Muscle layer of colon (tissue), 2 donors: ENCODE measurements around the gene BPIFA1.

Experiments used
- H3K27ac ChIP-seq: one replicate; pipeline ENCODE4 v1.7.0; 2013; ENCODE audit warnings: low read depth, mild to moderate bottlenecking, low read length, moderate library complexity
- H3K27me3 ChIP-seq, 2 donors: one replicate each; pipeline ENCODE4 v1.7.0; 2013; ENCODE audit warnings: low read length in 2 of 2, mild to moderate bottlenecking in 2 of 2; ENCODE audit not compliant: insufficient read depth in 2 of 2, control insufficient read depth in 1 of 2
- H3K36me3 ChIP-seq: one replicate; pipeline ENCODE4 v1.7.0; 2013; ENCODE audit warnings: mild to moderate bottlenecking, low read length; ENCODE audit not compliant: insufficient read depth
- H3K4me1 ChIP-seq: one replicate; pipeline ENCODE4 v1.7.0; 2013; ENCODE audit warnings: mild to moderate bottlenecking, low read length; ENCODE audit not compliant: insufficient read depth
- H3K4me3 ChIP-seq, 2 donors: one replicate each; pipeline ENCODE4 v1.7.0; 2013; ENCODE audit warnings: low read length in 2 of 2, low read depth in 1 of 2, mild to moderate bottlenecking in 1 of 2, moderate library complexity in 1 of 2
- H3K9ac ChIP-seq: one replicate; pipeline ENCODE4 v1.7.0; 2013; ENCODE audit warnings: low read length
- H3K9me3 ChIP-seq: one replicate; pipeline ENCODE4 v1.7.0; 2013; ENCODE audit warnings: mild to moderate bottlenecking, low read length
- donor health status: abdominal sarcoma.
- donor health status: Adenocarcinoma of cecum.

Gene BPIFA1

DNA sequence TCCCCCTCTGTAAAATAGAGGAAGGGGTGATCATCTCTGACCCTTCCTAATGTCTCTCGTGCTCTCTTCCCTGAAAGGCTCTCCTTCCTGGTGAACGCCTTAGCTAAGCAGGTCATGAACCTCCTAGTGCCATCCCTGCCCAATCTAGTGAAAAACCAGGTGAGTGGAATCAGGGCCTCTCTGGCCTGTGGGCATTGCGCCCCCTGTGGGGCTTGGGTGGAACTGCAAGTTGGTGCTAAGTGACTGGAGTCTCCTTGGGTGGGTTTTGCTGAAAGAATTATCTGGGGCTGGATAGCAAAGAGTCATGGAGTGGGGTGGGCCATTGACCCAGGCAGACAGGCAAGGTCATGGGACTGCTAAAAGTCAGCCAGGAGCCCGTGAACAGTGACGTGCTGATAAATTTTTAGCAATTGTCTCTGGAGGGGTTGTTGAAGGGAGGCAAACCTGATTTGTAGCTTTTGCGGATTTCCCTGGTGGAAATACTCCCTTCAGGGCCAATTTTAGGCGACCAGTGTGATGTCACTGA lies 56.1 kb downstream of the BPIFA1 start:
- Histone ChIP-seq H3K27me3 (peaks cover 0 to 7% of the 10 kb centered on the region in 2 donors), H3K9ac (no peak overlapping the region), H3K27ac (no peak overlapping the region), H3K4me1 (no peaks in the 10 kb centered on the region), H3K36me3 (no peaks in the 10 kb centered on the region), H3K4me3 (no peak overlapping the region), H3K9me3 (no peaks in the 10 kb centered on the region)
